Gastrocnemius medialis (tissue), 4 donors: ENCODE measurements around the gene GBP7.

Experiments
- POLR2A ChIP-seq, 2 donors: fragments of 450-650 bp; IDR thresholded peaks; one replicate each; pipeline ENCODE4 v1.6.1; 2017; ENCODE audit warnings: antibody characterized with exemption in 2 of 2, mild to moderate bottlenecking in 2 of 2, moderate library complexity in 2 of 2
- TF ChIP-seq, protein P1 (sequence below), 5 experiments: fragments of 450-650 bp in 3 of 5; fragments of 200-600 bp in 2 of 5; sonication (generic) in 2 of 5; IDR thresholded peaks in 4 of 5; conservative IDR thresholded peaks in 1 of 5; 1 replicate in 4 of 5; 2 replicates in 1 of 5; pipeline ENCODE4 v1.5.1; 2016 to 2019; ENCODE audit warnings: antibody characterized with exemption in 5 of 5, mild to moderate bottlenecking in 3 of 5, moderate library complexity in 3 of 5

DNA sequence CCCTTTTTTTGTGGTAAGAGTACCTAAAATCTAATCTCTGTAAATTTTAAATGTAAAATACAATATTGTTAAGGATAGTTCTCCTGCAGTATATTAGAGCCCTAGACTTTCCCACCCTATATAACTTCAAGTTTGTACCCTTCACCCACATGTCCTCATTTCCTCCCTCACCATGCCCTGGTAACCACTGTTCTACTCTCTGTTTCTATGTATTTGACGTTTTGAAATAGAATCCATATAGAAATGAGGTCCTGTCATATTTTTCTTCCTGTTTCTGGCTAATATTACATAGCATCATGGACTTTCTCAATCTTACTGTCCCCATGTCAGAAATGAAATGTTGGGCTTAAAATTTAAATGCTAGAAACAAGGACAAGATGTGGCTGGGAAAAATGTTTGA, 24.8 kb downstream of the GBP7 start:
- TF ChIP-seq POLR2A (IDR thresholded peaks at IDR 0.05) = no peak
- TF ChIP-seq, protein P1, sequence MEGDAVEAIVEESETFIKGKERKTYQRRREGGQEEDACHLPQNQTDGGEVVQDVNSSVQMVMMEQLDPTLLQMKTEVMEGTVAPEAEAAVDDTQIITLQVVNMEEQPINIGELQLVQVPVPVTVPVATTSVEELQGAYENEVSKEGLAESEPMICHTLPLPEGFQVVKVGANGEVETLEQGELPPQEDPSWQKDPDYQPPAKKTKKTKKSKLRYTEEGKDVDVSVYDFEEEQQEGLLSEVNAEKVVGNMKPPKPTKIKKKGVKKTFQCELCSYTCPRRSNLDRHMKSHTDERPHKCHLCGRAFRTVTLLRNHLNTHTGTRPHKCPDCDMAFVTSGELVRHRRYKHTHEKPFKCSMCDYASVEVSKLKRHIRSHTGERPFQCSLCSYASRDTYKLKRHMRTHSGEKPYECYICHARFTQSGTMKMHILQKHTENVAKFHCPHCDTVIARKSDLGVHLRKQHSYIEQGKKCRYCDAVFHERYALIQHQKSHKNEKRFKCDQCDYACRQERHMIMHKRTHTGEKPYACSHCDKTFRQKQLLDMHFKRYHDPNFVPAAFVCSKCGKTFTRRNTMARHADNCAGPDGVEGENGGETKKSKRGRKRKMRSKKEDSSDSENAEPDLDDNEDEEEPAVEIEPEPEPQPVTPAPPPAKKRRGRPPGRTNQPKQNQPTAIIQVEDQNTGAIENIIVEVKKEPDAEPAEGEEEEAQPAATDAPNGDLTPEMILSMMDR (IDR thresholded peaks at IDR 0.05 in 4 of 5, conservative IDR thresholded peaks at IDR 0.05 in 1 of 5) = no peak
